GM18502 (cell line): ENCODE measurements around the gene ALDH4A1.
A peak's percentile ranks its signal among the peaks of the same experiment; 100 is the strongest.

Experiments used
- ATAC-seq: cut with Tn5 transposase; IDR thresholded peaks from one replicate; pipeline ENCODE4 v1.9.1; 2021; ENCODE audit warnings: mild to moderate bottlenecking; ENCODE audit not compliant: unreplicated experiment, poor library complexity

The ALDH4A1 gene

GRCh38 chr1:18902523-18903290 is at the start of gene ALDH4A1:
Gene ALDH4A1 (minus strand): TSS chr1:18902555. CDS start chr1:18902523, 32 bp downstream.
- ATAC-seq = peak; percentile 95

- ATAC-seq = peak; percentile 44
Observed at GRCh38 chr1:18951818-18952391, 49.5 kb upstream of the ALDH4A1 start.

GRCh38 chr1:18951416-18951815 is 49.1 kb upstream of the ALDH4A1 start:
- ATAC-seq = no peak

- ATAC-seq = no peak
Observed at GRCh38 chr1:18950401-18951026, 48.2 kb upstream of the ALDH4A1 start.

GRCh38 chr1:18949686-18950400 is 47.5 kb upstream of the ALDH4A1 start:
- ATAC-seq = no peak

GRCh38 chr1:18948913-18949685 is 46.7 kb upstream of the ALDH4A1 start:
- ATAC-seq = no peak

GRCh38 chr1:18948048-18948912 is 45.9 kb upstream of the ALDH4A1 start:
- ATAC-seq = no peak

GRCh38 chr1:18947570-18947969 is 45.2 kb upstream of the ALDH4A1 start:
- no peak for ATAC-seq

- no peak for ATAC-seq
Observed at GRCh38 chr1:18946550-18947381, 44.4 kb upstream of the ALDH4A1 start.

GRCh38 chr1:18945401-18945849 is 43.1 kb upstream of the ALDH4A1 start:
- ATAC-seq = no peak

GRCh38 chr1:18944810-18945209 is 42.5 kb upstream of the ALDH4A1 start:
- ATAC-seq = no peak

- no peak for ATAC-seq
Observed at GRCh38 chr1:18943914-18944572, 41.7 kb upstream of the ALDH4A1 start.

GRCh38 chr1:18943162-18943561 is 40.8 kb upstream of the ALDH4A1 start:
- no peak for ATAC-seq

- no peak for ATAC-seq
Observed at GRCh38 chr1:18942340-18942739, 40.0 kb upstream of the ALDH4A1 start.

GRCh38 chr1:18941221-18942141 is 39.1 kb upstream of the ALDH4A1 start:
- no peak for ATAC-seq

- no peak for ATAC-seq
Observed at GRCh38 chr1:18940303-18941020, 38.1 kb upstream of the ALDH4A1 start.
